RPMI7951 (cell line): Measurements from ENCODE around the gene SCAPER. TPM values are rescaled to one million over a fixed set of nuclear protein-coding genes. Genes with fewer than 3 reads are reported as not detected.

Experiments used
- DNase-seq: peaks from one replicate; pipeline ENCODE4 v3.0.0-alpha.2; 2012; ENCODE audit warnings: low read depth
- total RNA-seq: library from RNA; depleted of rRNA; stranded (reverse); fragments of >200 nt; shearing (Covaris generic); gene quantifications from 2 replicates; pipeline ENCODE4 v1.2.3, GENCODE V29; 2014

The SCAPER gene
- total RNA-seq, 1 experiment from 2014 or later: 13.9 TPM

- DNase-seq: peak; percentile 11
Measured at GRCh38 chr15:76339305-76340197, 565.6 kb downstream of the SCAPER start.

GRCh38 chr15:76338486-76339304, 566.4 kb downstream of the SCAPER start:
- no peak for DNase-seq

- DNase-seq: no peak
Measured at GRCh38 chr15:76337696-76338485, 567.2 kb downstream of the SCAPER start.

GRCh38 chr15:76337059-76337695, 568.0 kb downstream of the SCAPER start:
- DNase-seq: peak; percentile 48

- DNase-seq: peak; percentile 98
Measured at GRCh38 chr15:76336254-76337058, 568.7 kb downstream of the SCAPER start, which contains the start of gene ISL2. Gene ISL2, plus strand, starts transcription at chr15:76336773. Its CDS starts 111 bp downstream, at chr15:76336884.

- DNase-seq: peak; percentile 40
Measured at GRCh38 chr15:76335307-76336253, 569.6 kb downstream of the SCAPER start.

- no peak for DNase-seq
Measured at GRCh38 chr15:76334438-76335306, 570.5 kb downstream of the SCAPER start.

- no peak for DNase-seq
Measured at GRCh38 chr15:76333720-76334437, 571.3 kb downstream of the SCAPER start.

GRCh38 chr15:76333309-76333708, 571.8 kb downstream of the SCAPER start:
- DNase-seq: no peak

GRCh38 chr15:76332796-76333195, 572.3 kb downstream of the SCAPER start:
- DNase-seq: no peak

GRCh38 chr15:76330080-76330680, 575.0 kb downstream of the SCAPER start:
- peak; percentile 73 for DNase-seq

GRCh38 chr15:76328958-76329357, 576.2 kb downstream of the SCAPER start:
- DNase-seq: peak; percentile 60

- no peak for DNase-seq
Measured at GRCh38 chr15:76328106-76328696, 576.9 kb downstream of the SCAPER start.

GRCh38 chr15:76327191-76328105, 577.7 kb downstream of the SCAPER start:
- DNase-seq: peak; percentile 97

GRCh38 chr15:76325704-76326103, 579.4 kb downstream of the SCAPER start:
- DNase-seq: no peak

- DNase-seq: no peak
Measured at GRCh38 chr15:76324066-76324465, 581.1 kb downstream of the SCAPER start.
